Left ventricle myocardium inferior (tissue), 1 donor: ENCODE results near the gene BOD1L1. TPM values are rescaled to one million over a fixed set of nuclear protein-coding genes. Genes with fewer than 3 reads are reported as not detected.

Experiments used
- DNase-seq: peaks from one replicate; pipeline ENCODE4 v3.0.0-alpha.2; 2020
- H3K27ac ChIP-seq: fragments of 200-600 bp; replicated peaks from 2 replicates; pipeline ENCODE4 v1.8.0; 2021
- H3K27me3 ChIP-seq: fragments of 200-600 bp; 2 replicates; pipeline ENCODE4 v1.8.0; 2021; ENCODE audit warnings: low read depth
- H3K36me3 ChIP-seq: fragments of 200-600 bp; 2 replicates; pipeline ENCODE4 v1.8.0; 2021
- H3K4me1 ChIP-seq: fragments of 200-600 bp; 2 replicates; pipeline ENCODE4 v1.8.0; 2021
- H3K4me3 ChIP-seq: fragments of 200-600 bp; 2 replicates; pipeline ENCODE4 v1.8.0; 2021; ENCODE audit warnings: mild to moderate bottlenecking, moderate library complexity
- H3K9me3 ChIP-seq: fragments of 200-600 bp; replicated peaks from 2 replicates; pipeline ENCODE4 v1.8.0; 2021
- CTCF ChIP-seq: fragments of 200-600 bp; IDR thresholded peaks from 2 replicates; pipeline ENCODE4 v1.8.0; 2021; ENCODE audit warnings: antibody characterized with exemption, mild to moderate bottlenecking, borderline replicate concordance
- intact Hi-C: fragments of 100-400 bp; cut with micrococcal nuclease; formaldehyde crosslinking; loops from one replicate; pipeline ENCODE4 v1.11.0; 2022
- total RNA-seq: library from RNA; stranded (reverse); fragmentation: NEBNext Ultra II Directional; extraction: Animal tissue kit (Norgen Biotek cat#: 25700); gene quantifications from one replicate; pipeline ENCODE4 v1.2.1, GENCODE V29; 2021
- donor health status: DM: no; HTN: yes; CAD: no; lungs with severe emphysema.

The BOD1L1 gene
- total RNA-seq, 1 donor from 2014 or later: 17.9 TPM

GRCh38 chr4:13601048-13601447 lies 26.5 kb downstream of the BOD1L1 start:
- Histone ChIP-seq H3K36me3 (peaks cover 82% of the 10 kb centered on the region), H3K27ac (no peak overlapping the region)
- intact Hi-C loops: no loop called here

GRCh38 chr4:13599159-13599558 lies 28.4 kb downstream of the BOD1L1 start:
- Histone ChIP-seq H3K9me3 (no peaks in the 10 kb centered on the region), H3K4me3 (no peak overlapping the region), H3K36me3 (peaks cover 82% of the 10 kb centered on the region), H3K4me1 (no peaks in the 10 kb centered on the region), H3K27ac (no peak overlapping the region), H3K27me3 (no peaks in the 10 kb centered on the region)
- peak; percentile 15 for TF ChIP-seq CTCF
- no peak for DNase-seq
- intact Hi-C loops: no loop called here

More at GRCh38 chr4:13601048-13601447, 26.5 kb downstream of the BOD1L1 start:
- H3K4me3 ChIP-seq: no peak overlapping the region
- H3K4me1 ChIP-seq: no peaks in the 10 kb centered on the region
- no peak for DNase-seq
- no peak for TF ChIP-seq CTCF
- H3K27me3 ChIP-seq: no peaks in the 10 kb centered on the region
- no peaks in the 10 kb centered on the region for H3K9me3 ChIP-seq

GRCh38 chr4:13597604-13598003 lies 29.9 kb downstream of the BOD1L1 start:
- Histone ChIP-seq H3K4me1 (no peaks in the 10 kb centered on the region), H3K36me3 (peaks cover 81% of the 10 kb centered on the region), H3K27me3 (no peaks in the 10 kb centered on the region), H3K9me3 (no peaks in the 10 kb centered on the region), H3K4me3 (no peak overlapping the region), H3K27ac (no peak overlapping the region)
- no peak for DNase-seq
- intact Hi-C loops: no loop called here
- TF ChIP-seq CTCF: no peak

GRCh38 chr4:13597141-13597540 lies 30.4 kb downstream of the BOD1L1 start:
- Histone ChIP-seq H3K4me1 (no peaks in the 10 kb centered on the region), H3K27ac (no peak overlapping the region), H3K36me3 (peaks cover 81% of the 10 kb centered on the region), H3K9me3 (no peaks in the 10 kb centered on the region), H3K4me3 (no peak overlapping the region), H3K27me3 (no peaks in the 10 kb centered on the region)
- no peak for DNase-seq
- no peak for TF ChIP-seq CTCF
- intact Hi-C loops: no loop called here

- intact Hi-C loops: no loop called here
- Histone ChIP-seq H3K27me3 (no peaks in the 10 kb centered on the region), H3K36me3 (peaks cover 97% of the 10 kb centered on the region), H3K9me3 (no peaks in the 10 kb centered on the region), H3K4me1 (peaks cover 2% of the 10 kb centered on the region), H3K27ac (no peak overlapping the region), H3K4me3 (no peak overlapping the region)
- TF ChIP-seq CTCF: no peak
- DNase-seq: no peak
These were observed 35.3 kb downstream of the BOD1L1 start for GRCh38 chr4:13592220-13592619.

- H3K36me3 ChIP-seq: peaks cover 97% of the 10 kb centered on the region
- no peak for DNase-seq
- no peaks in the 10 kb centered on the region for H3K9me3 ChIP-seq
- peaks cover 14% of the 10 kb centered on the region for H3K4me1 ChIP-seq
- no peak overlapping the region for H3K4me3 ChIP-seq
- intact Hi-C loops: no loop called here
- TF ChIP-seq CTCF: no peak
- H3K27ac ChIP-seq: no peak overlapping the region
- H3K27me3 ChIP-seq: no peaks in the 10 kb centered on the region
These were observed 36.8 kb downstream of the BOD1L1 start for GRCh38 chr4:13590766-13591165.
